Hematopoietic multipotent progenitor cell treated with erythropoietin and hydrocortisone succinate and interleukin-3 and kit ligand, for 6 days (in vitro differentiated cells): Measurements from ENCODE around the gene NDUFA11.
"Not testable (repeated sequence)": the region's sequence is repeated elsewhere in the genome, so short reads cannot be mapped to it uniquely, and the experiment has no call there.

Experiments
- DNase-seq: peaks from one replicate; pipeline ENCODE4 v3.0.0-alpha.2; 2015

NDUFA11 gene

GRCh38 chr19:5854121-5854520 is 49.5 kb downstream of the NDUFA11 start:
- DNase-seq, result not testable (repeated sequence)

- DNase-seq, result no peak
Measured at GRCh38 chr19:5851302-5851701, 52.3 kb downstream of the NDUFA11 start, which contains the start of gene FUT3. Gene FUT3, minus strand, starts transcription at chr19:5851449.

GRCh38 chr19:5850743-5851293 is 52.8 kb downstream of the NDUFA11 start:
- DNase-seq, result no peak

- no peak for DNase-seq
Measured at GRCh38 chr19:5850189-5850588, 53.4 kb downstream of the NDUFA11 start.

- DNase-seq, result not testable (repeated sequence)
Measured at GRCh38 chr19:5848621-5849020, 55.0 kb downstream of the NDUFA11 start.

GRCh38 chr19:5847846-5848245 is 55.7 kb downstream of the NDUFA11 start:
- not testable (repeated sequence) for DNase-seq
